NCI-H187 (cell line): ENCODE data around the gene VENTX.
"Not testable (repeated sequence)": the region's sequence is repeated elsewhere in the genome, so short reads cannot be mapped to it uniquely, and the experiment has no call there.

Experiments
- DNase-seq, 2 experiments: peaks; one replicate each; lab custom pipeline; 2025; lab: John Stamatoyannopoulos, UW

The VENTX gene

GRCh38 chr10:133214468-133215410, 22.9 kb upstream of the VENTX start:
- DNase-seq = no peak

GRCh38 chr10:133215586-133215985, 22.1 kb upstream of the VENTX start:
- no peak for DNase-seq

DNA sequence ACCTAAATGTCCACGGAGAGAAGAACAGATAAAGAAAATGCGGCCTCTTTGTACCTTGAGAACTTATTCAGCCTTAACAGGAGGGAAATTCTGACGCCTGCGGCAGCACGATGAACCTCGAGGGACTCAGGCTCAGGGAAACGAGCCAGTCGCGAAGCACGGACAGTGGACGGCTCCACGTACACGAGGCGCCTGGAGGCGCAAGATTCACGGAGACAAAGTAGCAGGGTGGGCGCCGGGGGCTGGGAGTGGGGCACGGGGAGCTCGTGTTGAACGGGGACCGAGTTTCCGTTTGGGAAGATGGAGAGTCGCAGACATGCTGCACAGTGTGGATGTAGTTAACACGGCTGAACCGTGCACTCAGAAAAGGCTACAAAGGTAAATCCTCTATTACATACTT, 20.9 kb upstream of the VENTX start:
- no peak for DNase-seq

DNA sequence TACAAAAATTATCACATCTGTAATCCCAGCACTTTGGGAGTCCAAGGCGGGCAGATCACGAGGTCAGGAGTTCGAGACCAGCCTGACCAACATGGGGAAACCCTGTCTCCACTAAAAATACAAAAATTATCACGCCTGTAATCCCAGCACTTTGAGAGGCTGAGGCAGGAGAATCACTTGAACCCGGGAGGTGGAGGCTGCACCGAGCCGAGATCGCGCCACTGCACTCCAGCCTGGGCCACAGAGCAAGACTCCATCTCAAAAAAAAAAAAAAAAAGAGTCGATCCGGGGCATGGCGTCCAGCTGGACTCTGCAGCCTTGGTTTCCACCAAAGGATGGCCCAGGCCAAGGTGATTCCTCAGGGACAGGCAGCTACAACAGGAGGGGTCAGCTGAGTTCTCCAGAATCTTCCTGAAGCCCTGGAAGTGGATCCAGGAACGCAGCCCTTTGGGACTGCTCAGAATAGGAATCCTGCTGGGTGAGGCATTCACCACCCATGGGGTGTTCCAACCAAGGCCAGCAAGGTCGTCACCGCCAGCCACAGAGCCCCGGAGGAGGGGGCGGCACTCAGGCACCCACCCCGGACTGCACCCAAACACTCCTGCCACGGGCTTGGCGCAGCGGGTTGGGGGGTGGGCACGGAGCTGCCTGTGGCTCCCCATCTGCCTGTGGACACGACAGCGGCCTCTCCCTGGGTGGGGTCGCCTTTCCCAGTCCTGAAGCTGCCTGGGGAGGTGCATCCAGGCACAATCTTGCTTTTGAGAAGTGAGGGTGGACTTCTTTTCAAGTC, 19.7 kb upstream of the VENTX start:
- no peak for DNase-seq

DNA sequence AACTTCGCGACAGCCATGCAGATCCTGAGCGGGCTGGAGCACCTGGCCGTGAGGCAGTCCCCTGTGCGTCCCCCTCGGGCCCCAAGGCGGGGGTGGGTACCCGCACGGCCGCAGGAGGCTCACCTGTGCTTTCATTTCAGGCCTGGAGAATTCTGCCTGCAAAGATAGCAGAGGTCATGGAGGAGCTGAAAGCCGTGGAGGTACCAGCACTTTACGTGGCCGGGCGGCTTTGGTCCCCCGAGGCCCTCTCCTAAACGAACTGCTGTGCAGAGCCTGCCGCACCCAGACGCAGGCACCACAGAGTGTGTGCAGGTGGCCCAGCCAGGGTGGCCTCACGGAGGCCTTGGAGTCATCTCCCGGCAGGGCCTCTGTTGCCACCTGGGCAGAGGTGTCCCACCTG, 18.8 kb upstream of the VENTX start:
- DNase-seq = no peak

- no peak for DNase-seq
These were observed 17.9 kb upstream of the VENTX start for GRCh38 chr10:133219782-133220181.

- no peak for DNase-seq
These were observed 16.3 kb upstream of the VENTX start for GRCh38 chr10:133221331-133221730.

- not testable (repeated sequence) for DNase-seq
These were observed 15.9 kb upstream of the VENTX start for GRCh38 chr10:133221756-133222155.

GRCh38 chr10:133224076-133224475, 13.6 kb upstream of the VENTX start:
- no peak for DNase-seq

DNA sequence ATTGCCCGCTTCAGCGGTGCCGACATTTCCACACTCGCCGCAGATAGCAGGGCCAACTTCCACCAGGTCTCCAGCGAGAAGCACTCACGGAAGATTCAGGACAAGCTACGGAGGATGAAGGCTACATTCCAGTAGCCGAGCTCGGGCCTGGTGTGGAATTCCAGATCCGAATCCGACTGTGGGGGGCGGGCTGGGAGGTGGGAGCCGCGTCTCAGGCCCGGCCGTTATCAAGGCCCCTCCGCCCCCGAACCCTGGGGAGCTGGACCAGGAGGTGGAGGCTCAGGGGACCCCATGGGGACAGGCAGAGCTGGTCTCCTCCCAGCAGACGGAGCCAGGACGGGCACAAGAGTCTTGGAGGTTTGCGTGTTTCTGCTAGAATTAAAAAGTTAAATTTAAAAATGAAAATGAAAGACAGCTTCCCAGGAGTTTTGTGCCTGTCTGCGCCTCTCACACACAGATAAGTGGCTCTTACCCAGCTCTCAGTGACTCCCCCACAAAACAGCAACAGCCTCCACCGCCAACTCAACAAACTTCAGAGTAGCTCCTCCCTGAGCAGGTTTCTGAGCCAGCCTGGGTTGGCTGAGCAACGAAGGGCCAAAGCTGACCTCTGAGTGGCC, 12.8 kb upstream of the VENTX start:
- DNase-seq = no peak

- no peak for DNase-seq
These were observed 11.9 kb upstream of the VENTX start for GRCh38 chr10:133225707-133226191.

- no peak for DNase-seq
These were observed 11.3 kb upstream of the VENTX start for GRCh38 chr10:133226251-133226808.

DNA sequence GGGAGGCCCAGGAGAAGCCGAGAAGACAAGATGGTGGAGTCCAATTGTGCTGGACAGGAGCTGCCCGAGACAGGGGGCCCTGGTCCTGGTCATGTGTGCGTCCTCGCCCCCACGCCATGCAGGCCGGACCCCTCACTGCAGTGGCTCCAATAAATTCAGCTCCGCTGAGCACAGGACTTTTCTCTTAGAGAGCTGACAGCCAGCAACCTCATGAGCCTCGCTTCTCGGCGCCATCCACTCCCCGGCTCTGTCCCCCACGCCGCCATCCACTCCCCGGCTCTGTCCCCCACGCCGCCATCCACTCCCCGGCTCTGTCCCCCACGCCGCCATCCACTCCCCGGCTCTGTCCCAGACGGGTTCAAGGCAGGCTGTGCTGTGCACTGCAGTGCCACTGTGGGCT, 10.4 kb upstream of the VENTX start:
- DNase-seq = no peak

DNA sequence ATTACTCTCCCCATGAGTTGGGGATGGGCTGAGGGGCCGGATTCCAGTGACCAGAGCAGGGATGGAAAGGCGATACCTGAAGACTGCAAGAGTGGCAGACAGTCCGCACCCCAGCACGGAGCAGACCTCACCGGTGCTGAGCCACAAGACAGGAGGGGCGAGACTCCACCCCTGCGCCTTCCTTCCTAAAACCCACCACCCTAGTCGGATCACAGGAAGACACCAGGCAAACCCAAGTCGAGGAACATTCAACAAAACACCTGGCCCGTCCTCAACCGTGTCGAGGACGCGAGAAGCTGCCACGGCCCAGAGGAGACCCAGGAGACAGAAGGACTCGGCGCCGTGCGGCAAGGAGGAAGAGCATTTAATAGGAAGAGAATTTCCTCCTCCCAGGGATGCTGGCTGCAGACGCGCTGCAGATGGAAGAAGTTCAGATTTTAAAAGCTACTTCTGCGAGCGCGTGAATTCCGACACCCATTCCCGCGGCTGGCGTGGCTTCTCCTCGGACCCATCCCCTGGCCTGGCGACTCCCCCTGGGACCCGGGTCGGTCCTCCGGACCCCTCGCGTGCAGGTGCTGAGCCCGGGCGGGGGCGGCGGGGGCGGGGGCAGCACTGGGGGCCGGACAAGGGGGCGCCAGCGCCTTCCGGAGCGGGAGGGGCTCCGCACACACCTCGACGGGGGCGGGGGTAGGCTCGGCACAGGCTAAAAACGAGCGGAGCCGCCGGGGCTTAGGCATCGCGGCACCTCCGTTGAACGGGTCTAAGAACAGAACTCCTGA, 8.2 kb upstream of the VENTX start:
- DNase-seq = no peak

GRCh38 chr10:133230044-133230361, 7.7 kb upstream of the VENTX start, which contains the start of gene UTF1:
Gene UTF1, plus strand, starts transcription at chr10:133230217. Its CDS starts 72 bp downstream, at chr10:133230289.
- DNase-seq = no peak

GRCh38 chr10:133230387-133231195, 7.1 kb upstream of the VENTX start:
- DNase-seq = no peak

GRCh38 chr10:133231244-133231945, 6.3 kb upstream of the VENTX start:
- no peak for DNase-seq

GRCh38 chr10:133231946-133232574, 5.6 kb upstream of the VENTX start:
- no peak for DNase-seq

- not testable (repeated sequence) for DNase-seq
These were observed 2.9 kb upstream of the VENTX start for GRCh38 chr10:133234796-133235195.
